H1 (cell line): ENCODE data around the gene WNK2. TPM values are rescaled to one million over a fixed set of nuclear protein-coding genes. Genes with fewer than 3 reads are reported as not detected.

ENCODE experiments used
- CTCF ChIA-PET: fragments of 300-600 bp; sonication (Branson Sonifier 250); formaldehyde crosslinking; loops from one replicate; lab custom pipeline; 2021; ENCODE audit not compliant: partially characterized antibody; lab: Charles Lee
- POLR2A ChIA-PET: fragments of 300-600 bp; sonication (Branson Sonifier 250); formaldehyde crosslinking; loops from one replicate; lab custom pipeline; 2021; ENCODE audit warnings: inconsistent platforms; ENCODE audit not compliant: partially characterized antibody; lab: Charles Lee
- DNase-seq, 2 experiments: peaks; one replicate each; pipeline versions ENCODE4 v3.0.0 to v3.0.0-alpha.2; 2010 to 2022; ENCODE audit warnings: low spot score in 2 of 2, low read depth in 1 of 2, mixed read lengths in 1 of 2
- FAIRE-seq: peaks from 2 replicates; lab custom pipeline; 2011; peaks lifted over from hg19 to GRCh38; lab: Jason Lieb, UNC
- H2AFZ ChIP-seq: 2 replicates; pipeline ENCODE4 v1.8.1; 2012; ENCODE audit warnings: low read length, inconsistent platforms
- H2AK5ac ChIP-seq: 2 replicates; pipeline ENCODE4 v1.6.1; 2013; ENCODE audit warnings: low read depth, low read length
- H2BK120ac ChIP-seq: replicated peaks from 2 replicates; pipeline ENCODE3; 2013; ENCODE audit warnings: low read depth, low read length, inconsistent platforms
- H2BK12ac ChIP-seq: 2 replicates; pipeline ENCODE4 v1.6.1; 2013; ENCODE audit warnings: low read depth, low read length
- H2BK15ac ChIP-seq: 2 replicates; pipeline ENCODE4 v1.6.1; 2013; ENCODE audit warnings: low read length
- H2BK20ac ChIP-seq: 2 replicates; pipeline ENCODE4 v1.6.1; 2013; ENCODE audit warnings: low read length
- H2BK5ac ChIP-seq: 2 replicates; pipeline ENCODE4 v1.6.1; 2013; ENCODE audit warnings: low read depth, low read length
- H3K14ac ChIP-seq: 2 replicates; pipeline ENCODE4 v1.6.1; 2013; ENCODE audit warnings: inconsistent platforms; ENCODE audit not compliant: insufficient read length
- H3K18ac ChIP-seq: 2 replicates; pipeline ENCODE4 v1.6.1; 2013; ENCODE audit warnings: low read length; ENCODE audit errors: extremely low read depth
- H3K23ac ChIP-seq: 2 replicates; pipeline ENCODE4 v1.6.1; 2013; ENCODE audit warnings: inconsistent platforms; ENCODE audit not compliant: insufficient read length
- H3K23me2 ChIP-seq: 2 replicates; pipeline ENCODE4 v1.6.1; 2013; ENCODE audit warnings: low read depth, low read length
- H3K27ac ChIP-seq: 2 replicates; pipeline ENCODE4 v1.6.1; 2011; ENCODE audit warnings: low read depth, low read length, inconsistent platforms
- H3K27me3 ChIP-seq, 4 experiments: replicated peaks in 1 of 4; 1 replicate in 1 of 4; 2 replicates in 3 of 4; pipeline versions ENCODE4 v1.6.1 to v1.8.1; 2011 to 2013; ENCODE audit warnings: low read length in 3 of 4, mild to moderate bottlenecking in 3 of 4, inconsistent platforms in 2 of 4, mixed read lengths in 2 of 4, moderate library complexity in 1 of 4; ENCODE audit not compliant: control insufficient read depth in 3 of 4, insufficient read depth in 3 of 4; ENCODE audit errors: extremely low read depth in 1 of 4
- H3K36me3 ChIP-seq, 4 experiments: 2 replicates each; pipeline versions ENCODE4 v1.6.1 to v1.8.1; 2011 to 2013; ENCODE audit warnings: mild to moderate bottlenecking in 4 of 4, low read length in 3 of 4, moderate library complexity in 2 of 4, control low read depth in 1 of 4, inconsistent platforms in 1 of 4; ENCODE audit not compliant: insufficient read depth in 4 of 4, control insufficient read depth in 2 of 4
- H3K4ac ChIP-seq: replicated peaks from 2 replicates; pipeline ENCODE3; 2013; ENCODE audit warnings: low read length, low read depth, mixed read lengths, inconsistent platforms; ENCODE audit not compliant: insufficient read length
- H3K4me1 ChIP-seq, 4 experiments: replicated peaks in 1 of 4; 1 replicate in 1 of 4; 2 replicates in 3 of 4; pipeline versions ENCODE4 v1.6.1 to v1.8.1; 2011 to 2013; ENCODE audit warnings: low read length in 3 of 4, inconsistent platforms in 2 of 4, mixed read lengths in 1 of 4; ENCODE audit not compliant: insufficient read depth in 4 of 4, control insufficient read depth in 3 of 4
- H3K4me2 ChIP-seq, 2 experiments: 2 replicates each; pipeline versions ENCODE4 v1.6.1 to v1.8.1; 2011 to 2013; ENCODE audit warnings: low read depth in 2 of 2, low read length in 2 of 2, control low read depth in 1 of 2, inconsistent platforms in 1 of 2, mild to moderate bottlenecking in 1 of 2; ENCODE audit not compliant: insufficient read depth in 1 of 2
- H3K4me3 ChIP-seq, 4 experiments: fragments of 200-600, 300-600 bp in 1 of 4; sonication (generic), shearing (Covaris generic), sonication (Bioruptor Twin) in 1 of 4; 2 replicates each; pipeline versions ENCODE4 v1.5.1 to v1.8.1; 2011 to 2016; ENCODE audit warnings: low read length in 4 of 4, low read depth in 3 of 4, control low read depth in 2 of 4, inconsistent platforms in 2 of 4, mild to moderate bottlenecking in 2 of 4, mixed read lengths in 1 of 4, moderate library complexity in 1 of 4; ENCODE audit not compliant: insufficient read depth in 2 of 4; ENCODE audit errors: extremely low read depth in 1 of 4
- H3K56ac ChIP-seq: replicated peaks from 2 replicates; pipeline ENCODE3; 2013; ENCODE audit warnings: low read depth, mild to moderate bottlenecking, mixed read lengths, low read length, inconsistent platforms; ENCODE audit not compliant: insufficient read length
- H3K79me1 ChIP-seq: 2 replicates; pipeline ENCODE4 v1.6.1; 2013; ENCODE audit warnings: low read depth, low read length, control low read depth
- H3K79me2 ChIP-seq, 2 experiments: 2 replicates each; pipeline versions ENCODE4 v1.6.1 to v1.8.1; 2012 to 2013; ENCODE audit warnings: low read length in 2 of 2, mild to moderate bottlenecking in 2 of 2, inconsistent platforms in 1 of 2; ENCODE audit not compliant: insufficient read depth in 2 of 2, control insufficient read depth in 1 of 2
- H3K9ac ChIP-seq, 4 experiments: replicated peaks in 1 of 4; 1 replicate in 1 of 4; 2 replicates in 3 of 4; pipeline versions ENCODE4 v1.6.1 to v1.8.1; 2011 to 2013; ENCODE audit warnings: low read depth in 3 of 4, low read length in 3 of 4, control low read depth in 2 of 4, mild to moderate bottlenecking in 2 of 4, moderate library complexity in 2 of 4, inconsistent platforms in 1 of 4; ENCODE audit errors: extremely low read depth in 1 of 4
- H3K9me3 ChIP-seq, 2 experiments: 2 replicates each; pipeline versions ENCODE4 v1.6.1 to v1.8.1; 2012 to 2013; ENCODE audit warnings: mild to moderate bottlenecking in 2 of 2, moderate library complexity in 2 of 2, control low read depth in 1 of 2, inconsistent platforms in 1 of 2, low read depth in 1 of 2, low read length in 1 of 2, mixed read lengths in 1 of 2; ENCODE audit not compliant: insufficient read depth in 2 of 2
- H4K20me1 ChIP-seq, 2 experiments: replicated peaks in 1 of 2; 2 replicates each; pipeline versions ENCODE3 to v1.8.1; 2011 to 2013; ENCODE audit warnings: inconsistent platforms in 2 of 2, low read length in 2 of 2, mild to moderate bottlenecking in 1 of 2; ENCODE audit not compliant: insufficient read depth in 2 of 2, control insufficient read depth in 1 of 2
- H4K5ac ChIP-seq: 2 replicates; pipeline ENCODE4 v1.6.1; 2013; ENCODE audit warnings: low read length, low read depth, mixed read lengths, inconsistent platforms; ENCODE audit not compliant: insufficient read length
- H4K8ac ChIP-seq: 2 replicates; pipeline ENCODE4 v1.8.0; 2013; ENCODE audit warnings: mild to moderate bottlenecking, moderate library complexity, low read length, inconsistent platforms; ENCODE audit not compliant: insufficient read depth; ENCODE audit errors: extremely low read depth
- H4K91ac ChIP-seq: replicated peaks from 2 replicates; pipeline ENCODE3; 2013; ENCODE audit warnings: low read length, mixed read lengths, inconsistent platforms; ENCODE audit not compliant: insufficient read length
- ATF2 ChIP-seq: IDR thresholded peaks from 2 replicates; pipeline ENCODE4 v1.6.1; 2012; ENCODE audit warnings: low read length, inconsistent platforms
- RBBP5 ChIP-seq: IDR thresholded peaks from 2 replicates; pipeline ENCODE4 v1.7.1; 2012; ENCODE audit warnings: low read depth, mild to moderate bottlenecking, inconsistent platforms, low read length, moderate library complexity, borderline replicate concordance
- WGBS, 2 experiments: shearing (Covaris generic) in 1 of 2; methylation state at CpG; one replicate each; pipeline versions ENCODE4 v1.1.6 to v1.1.7; 2013 to 2015; ENCODE audit warnings: low lambda C conversion rate in 2 of 2, mixed read lengths in 2 of 2, inconsistent platforms in 1 of 2, low coverage in 1 of 2, missing lambda C conversion rate in 1 of 2; ENCODE audit not compliant: insufficient replicate concordance in 2 of 2, insufficient coverage in 1 of 2, insufficient read length in 1 of 2; ENCODE audit errors: extremely low coverage in 1 of 2, missing lambda C conversion rate in 1 of 2; 5-methylcytosine and 5-hydroxymethylcytosine counted together
- polyA plus RNA-seq, 7 experiments: library from polyadenylated mRNA; depleted of rRNA in 3 of 7; stranded (reverse) in 5 of 7; unstranded in 2 of 7; fragments of >200 nt in 5 of 7; fragments of 200-250 nt in 2 of 7; gene quantifications; 1 replicate in 5 of 7; 2 replicates in 1 of 7; 4 replicates in 1 of 7; pipeline versions ENCODE4 v1.2.1 to v1.2.3, GENCODE V29; 2011 to 2013; ENCODE audit warnings: missing spikeins in 2 of 7, mixed read lengths in 2 of 7
- total RNA-seq: library from RNA; stranded (reverse); fragmentation: NEBNext Ultra II Directional; extraction: Animal tissue kit (Norgen Biotek cat#: 25700); gene quantifications from 2 replicates; pipeline ENCODE4 v1.2.1, GENCODE V29; 2021

Gene WNK2
- total and polyA plus RNA-seq, 2 of the 8 experiments (the other 6 are each of a cell fraction or from before 2014, with no cell fraction given): 12.0 to 87.2 TPM

- no peak overlapping the region for H3K23ac ChIP-seq
- FAIRE-seq: no peak
- H3K79me2 ChIP-seq: peaks cover 5 to 47% of the 10 kb centered on the region in 2 experiments; a peak in 3 of 4 replicates
- no peak overlapping the region for H3K18ac ChIP-seq
- no peak overlapping the region for H3K4ac ChIP-seq
- H2BK12ac ChIP-seq: no peak overlapping the region
- H4K5ac ChIP-seq: no peak overlapping the region
- H2BK5ac ChIP-seq: no peak overlapping the region
- H2BK20ac ChIP-seq: no peak overlapping the region
- DNase-seq: no peak
- H2BK120ac ChIP-seq: no peak overlapping the region
- 87% methylated on average over 14 of the region's 14 CpGs; no CpG with 5 or more reads in 1 of the 2 experiments for WGBS, 2 experiments
- H3K4me1 ChIP-seq: peaks cover 0 to 7% (median 3%) of the 10 kb centered on the region in 4 experiments; a peak in 3 of 7 replicates
- ChIA-PET CTCF (interaction anchor here (0.6 to 1.3 kb wide), 2 partner anchors 9 to 15 kb away, joined by 3 read pairs; no protein-coding TSS in a partner anchor), POLR2A (interaction anchor here (1.0 kb wide), 1 partner anchor 17 kb away, joined by 3 read pairs; no protein-coding TSS in a partner anchor)
- H3K14ac ChIP-seq: no peak overlapping the region
- H4K8ac ChIP-seq: no peak overlapping the region
- no peak overlapping the region for H3K56ac ChIP-seq
- no peak overlapping the region for H3K4me3 ChIP-seq
- no peaks in the 10 kb centered on the region for H3K27me3 ChIP-seq
- H3K23me2 ChIP-seq: peaks cover 3% of the 10 kb centered on the region; the same call in 1 of the 2 replicates
- TF ChIP-seq RBBP5: no peak
- TF ChIP-seq ATF2: no peak
- no peaks in the 10 kb centered on the region; a peak in 1 of 4 replicates for H3K9me3 ChIP-seq
- no peak overlapping the region for H2BK15ac ChIP-seq
- H2AFZ ChIP-seq: no peak overlapping the region
- no peak overlapping the region for H2AK5ac ChIP-seq
- H4K91ac ChIP-seq: no peak overlapping the region
- H3K4me2 ChIP-seq: no peak overlapping the region
- 0 out of 7 replicates have a peak overlapping the region, but pooled peaks of 1 of the 4 experiments have one; percentile 10 for H3K9ac ChIP-seq
- peaks cover 48% of the 10 kb centered on the region for H3K79me1 ChIP-seq
- H3K36me3 ChIP-seq: no peaks in the 10 kb centered on the region; a peak in 1 of 8 replicates
- no peak overlapping the region for H3K27ac ChIP-seq
- H4K20me1 ChIP-seq: peaks cover 3 to 39% of the 10 kb centered on the region in 2 experiments
Measured at GRCh38 chr9:93205045-93205768, 21.3 kb downstream of the WNK2 start.
